ENCODE measurements around the gene LNPK.

DNA sequence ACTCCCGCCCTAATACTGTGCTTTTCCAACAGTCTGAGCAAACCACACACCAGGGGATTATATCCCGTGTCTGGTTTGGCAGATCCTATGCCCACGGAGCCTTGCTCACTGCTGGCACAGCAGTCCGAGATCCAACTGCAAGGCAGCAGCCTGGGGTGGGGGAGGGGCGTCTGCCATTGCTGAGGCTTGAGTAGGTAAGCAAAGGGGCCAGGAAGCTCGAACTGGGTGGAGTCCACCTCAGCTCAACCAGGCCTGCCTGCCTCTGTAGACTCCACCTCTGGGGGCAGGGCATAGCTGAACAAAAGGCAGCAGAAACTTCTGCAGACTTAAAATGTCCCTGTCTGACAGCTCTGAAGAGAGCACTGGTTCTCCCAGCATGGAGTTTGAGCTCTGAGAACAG lies 44.2 kb downstream of the LNPK start:
- no peak for TF ChIP-seq SIN3A (IDR thresholded peaks at IDR 0.05; ENCODE audit: borderline replicate concordance, insufficient read depth, low read length)
- TF ChIP-seq POLR2AphosphoS5 (IDR thresholded peaks at IDR 0.05; ENCODE audit: low read depth, low read length): no peak
- no peak for TF ChIP-seq REST (IDR thresholded peaks at IDR 0.05; ENCODE audit: insufficient read depth in 1 of 2, low read depth in 2 of 2, low read length in 2 of 2)

All from PFSK-1 (cell line).